Vagina (tissue), 2 donors: ENCODE data around the gene PIAS2.

Experiments
- POLR2A ChIP-seq, 2 donors: fragments of 450-650 bp; IDR thresholded peaks; one replicate each; pipeline ENCODE4 v1.6.1; 2017; ENCODE audit warnings: antibody characterized with exemption in 2 of 2, mild to moderate bottlenecking in 2 of 2, moderate library complexity in 2 of 2
- TF ChIP-seq, protein P1 (sequence below), 3 experiments: fragments of 450-650 bp in 2 of 3; fragments of 200-600 bp in 1 of 3; sonication (generic) in 1 of 3; IDR thresholded peaks; one replicate each; pipeline ENCODE4 v1.5.1; 2017 to 2019; ENCODE audit warnings: antibody characterized with exemption in 3 of 3, mild to moderate bottlenecking in 2 of 3, moderate library complexity in 2 of 3

DNA sequence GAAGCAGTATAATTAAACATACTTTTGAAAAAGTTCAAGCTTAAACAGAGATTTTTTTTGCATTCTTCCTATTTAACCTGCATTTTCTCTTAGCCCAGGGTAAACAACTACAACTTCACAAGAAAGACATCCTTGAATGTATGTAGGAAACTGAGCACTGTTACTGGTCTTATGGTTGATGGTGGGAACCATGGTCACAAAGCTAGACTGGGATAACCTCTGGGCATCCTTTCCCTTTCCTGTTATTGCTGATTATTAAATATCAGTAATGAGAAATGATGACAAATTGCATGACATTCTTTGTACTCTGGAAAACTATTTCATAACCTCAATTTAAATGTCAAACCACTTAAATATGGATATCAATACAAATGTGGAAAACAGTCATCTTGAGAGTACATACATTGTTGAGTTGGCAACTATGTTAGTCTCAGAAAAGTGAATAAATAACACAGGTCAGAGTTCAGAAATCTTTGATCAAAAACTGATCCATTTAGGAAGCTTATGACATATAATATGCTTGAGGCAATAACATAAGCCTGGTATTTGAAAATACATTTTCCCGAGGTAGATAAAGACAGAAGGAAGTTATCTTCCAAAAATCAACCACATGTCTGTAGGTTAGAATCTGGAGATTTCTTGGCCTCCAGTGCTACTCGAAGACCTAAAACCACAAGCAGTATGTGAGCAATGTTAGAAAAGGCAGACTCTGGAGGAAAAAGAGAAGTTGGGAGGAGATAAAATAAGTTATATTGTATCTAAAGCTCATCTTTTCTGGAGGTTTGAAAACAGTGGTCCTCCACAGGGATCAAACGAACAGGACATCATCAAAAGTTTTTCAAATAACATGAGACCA is 95.2 kb downstream of the PIAS2 start:
- TF ChIP-seq, protein P1, sequence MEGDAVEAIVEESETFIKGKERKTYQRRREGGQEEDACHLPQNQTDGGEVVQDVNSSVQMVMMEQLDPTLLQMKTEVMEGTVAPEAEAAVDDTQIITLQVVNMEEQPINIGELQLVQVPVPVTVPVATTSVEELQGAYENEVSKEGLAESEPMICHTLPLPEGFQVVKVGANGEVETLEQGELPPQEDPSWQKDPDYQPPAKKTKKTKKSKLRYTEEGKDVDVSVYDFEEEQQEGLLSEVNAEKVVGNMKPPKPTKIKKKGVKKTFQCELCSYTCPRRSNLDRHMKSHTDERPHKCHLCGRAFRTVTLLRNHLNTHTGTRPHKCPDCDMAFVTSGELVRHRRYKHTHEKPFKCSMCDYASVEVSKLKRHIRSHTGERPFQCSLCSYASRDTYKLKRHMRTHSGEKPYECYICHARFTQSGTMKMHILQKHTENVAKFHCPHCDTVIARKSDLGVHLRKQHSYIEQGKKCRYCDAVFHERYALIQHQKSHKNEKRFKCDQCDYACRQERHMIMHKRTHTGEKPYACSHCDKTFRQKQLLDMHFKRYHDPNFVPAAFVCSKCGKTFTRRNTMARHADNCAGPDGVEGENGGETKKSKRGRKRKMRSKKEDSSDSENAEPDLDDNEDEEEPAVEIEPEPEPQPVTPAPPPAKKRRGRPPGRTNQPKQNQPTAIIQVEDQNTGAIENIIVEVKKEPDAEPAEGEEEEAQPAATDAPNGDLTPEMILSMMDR (IDR thresholded peaks at IDR 0.05) = no peak
- no peak for TF ChIP-seq POLR2A (IDR thresholded peaks at IDR 0.05)
